Measurements from ENCODE around the gene NEMP1.
"Not testable (repeated sequence)": the region's sequence is repeated elsewhere in the genome, so short reads cannot be mapped to it uniquely, and the experiment has no call there.

The NEMP1 gene, protein sequence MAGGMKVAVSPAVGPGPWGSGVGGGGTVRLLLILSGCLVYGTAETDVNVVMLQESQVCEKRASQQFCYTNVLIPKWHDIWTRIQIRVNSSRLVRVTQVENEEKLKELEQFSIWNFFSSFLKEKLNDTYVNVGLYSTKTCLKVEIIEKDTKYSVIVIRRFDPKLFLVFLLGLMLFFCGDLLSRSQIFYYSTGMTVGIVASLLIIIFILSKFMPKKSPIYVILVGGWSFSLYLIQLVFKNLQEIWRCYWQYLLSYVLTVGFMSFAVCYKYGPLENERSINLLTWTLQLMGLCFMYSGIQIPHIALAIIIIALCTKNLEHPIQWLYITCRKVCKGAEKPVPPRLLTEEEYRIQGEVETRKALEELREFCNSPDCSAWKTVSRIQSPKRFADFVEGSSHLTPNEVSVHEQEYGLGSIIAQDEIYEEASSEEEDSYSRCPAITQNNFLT

DNA sequence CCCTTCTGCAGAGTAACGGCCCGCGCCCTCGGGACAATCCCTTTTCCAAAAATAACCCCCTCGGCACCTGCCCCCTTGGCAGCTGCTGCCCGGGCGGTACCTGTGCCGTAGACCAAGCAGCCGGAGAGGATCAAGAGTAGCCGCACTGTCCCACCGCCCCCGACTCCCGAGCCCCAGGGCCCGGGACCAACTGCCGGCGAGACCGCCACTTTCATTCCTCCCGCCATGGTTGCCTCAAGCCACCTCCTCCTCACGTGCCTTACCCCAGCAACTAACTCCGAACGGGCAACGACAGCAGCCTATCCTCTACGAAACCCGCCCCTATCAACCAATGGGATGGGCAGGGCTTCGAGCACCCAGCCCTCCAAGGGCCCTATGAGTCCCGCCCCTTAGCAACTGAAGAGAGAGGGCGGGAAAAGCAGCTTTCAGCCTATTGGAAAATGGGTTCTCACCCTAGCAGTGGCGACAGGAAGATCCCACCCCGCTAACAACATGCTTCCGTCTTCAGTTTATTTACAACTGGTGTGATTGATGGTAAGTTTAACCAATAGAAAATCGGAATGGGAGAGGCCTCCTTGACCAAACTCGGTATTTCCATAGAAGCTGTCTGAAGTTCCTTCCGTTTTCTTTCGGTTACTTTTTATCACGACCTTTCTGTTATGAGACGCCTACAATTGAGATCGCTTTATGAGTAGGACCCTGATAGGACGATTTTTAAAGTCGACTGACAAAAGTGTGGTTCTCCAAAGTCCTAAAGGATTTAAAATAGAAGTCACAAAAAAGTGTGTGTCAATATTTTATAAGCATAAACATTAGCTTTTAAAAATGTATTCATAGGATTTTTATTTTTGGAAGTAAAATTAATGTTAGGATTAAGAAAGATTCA is at the start of gene NEMP1:
Gene NEMP1, minus strand, starts transcription at position 273 of the 886 bp plus-strand sequence. Its CDS starts 46 bp downstream, at position 227.
- peak; percentile 94 for DNase-seq

DNA sequence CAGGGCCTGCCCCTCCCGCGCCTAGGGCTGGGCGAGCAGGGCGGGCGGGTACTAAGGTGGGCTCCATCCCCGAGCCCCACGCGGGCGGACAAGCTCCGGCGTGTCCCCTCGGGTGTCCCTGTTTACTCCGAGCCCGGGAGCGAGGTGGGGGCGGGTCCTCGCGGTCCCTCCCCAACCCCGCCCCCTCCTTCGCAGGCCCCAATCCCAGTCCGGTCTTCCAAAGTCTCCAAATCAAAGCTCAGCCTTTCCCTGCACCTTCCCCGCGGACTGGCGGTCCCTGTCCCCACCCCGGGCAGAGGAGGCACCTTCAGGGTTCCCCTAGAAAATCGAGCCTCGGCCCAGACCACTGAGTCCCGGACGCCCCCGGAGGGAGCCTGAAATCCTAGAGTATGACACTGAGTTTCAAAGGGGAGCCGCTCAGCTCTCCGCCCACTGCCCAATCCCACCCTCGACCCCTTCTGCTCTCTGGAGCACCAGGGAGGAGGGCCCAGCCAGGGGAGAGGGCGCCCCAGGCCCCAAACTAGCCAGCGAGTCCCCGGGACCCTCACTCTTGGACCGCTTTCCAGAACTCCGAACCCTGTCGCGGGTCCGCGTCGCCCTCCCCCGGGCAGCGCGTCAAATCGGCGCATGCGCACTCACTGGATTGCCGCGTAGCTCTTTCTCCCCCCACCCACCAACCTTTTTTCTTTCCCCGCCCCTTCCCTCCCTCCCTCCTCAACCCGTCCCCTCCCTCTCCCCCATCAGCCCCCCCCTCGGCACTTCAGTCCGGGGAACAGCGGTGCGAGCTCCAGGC is 49.3 kb upstream of the NEMP1 start, which contains the start of gene LRP1:
Gene LRP1, plus strand, starts transcription at position 758 of the 793 bp plus-strand sequence. CDS start 482 bp downstream, outside the sequence.
- DNase-seq, result no peak

DNA sequence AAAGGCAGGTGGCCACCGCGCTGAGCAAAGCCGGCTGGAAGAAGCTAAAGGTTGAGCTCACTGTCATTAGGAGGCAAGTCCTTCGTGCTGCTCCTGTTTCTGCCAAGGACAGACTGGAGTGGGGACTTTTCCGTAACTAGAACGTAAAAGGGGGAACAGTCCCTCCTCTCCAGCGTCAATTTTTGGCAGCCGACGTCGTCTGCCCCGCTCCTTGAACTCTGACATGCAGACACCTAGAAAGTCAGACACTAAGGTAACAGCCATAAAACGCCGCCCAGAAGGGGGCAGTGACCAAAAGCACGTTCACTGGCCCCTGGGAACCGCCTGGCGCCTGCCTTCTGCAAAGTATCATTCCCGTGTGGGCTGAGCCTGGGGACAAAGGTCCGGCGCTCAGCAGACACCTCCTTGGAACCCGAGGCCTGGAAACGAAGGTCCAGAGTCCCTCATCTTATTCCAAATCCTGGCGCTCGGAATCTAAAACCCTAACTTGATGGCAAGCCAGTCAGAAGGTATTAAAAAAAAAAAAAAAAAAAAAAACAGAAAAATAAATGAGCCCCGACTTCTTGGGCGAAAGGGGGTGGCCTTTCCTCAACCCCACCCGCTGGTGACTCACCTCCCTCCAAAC is 48.6 kb upstream of the NEMP1 start:
- DNase-seq, result no peak

DNA sequence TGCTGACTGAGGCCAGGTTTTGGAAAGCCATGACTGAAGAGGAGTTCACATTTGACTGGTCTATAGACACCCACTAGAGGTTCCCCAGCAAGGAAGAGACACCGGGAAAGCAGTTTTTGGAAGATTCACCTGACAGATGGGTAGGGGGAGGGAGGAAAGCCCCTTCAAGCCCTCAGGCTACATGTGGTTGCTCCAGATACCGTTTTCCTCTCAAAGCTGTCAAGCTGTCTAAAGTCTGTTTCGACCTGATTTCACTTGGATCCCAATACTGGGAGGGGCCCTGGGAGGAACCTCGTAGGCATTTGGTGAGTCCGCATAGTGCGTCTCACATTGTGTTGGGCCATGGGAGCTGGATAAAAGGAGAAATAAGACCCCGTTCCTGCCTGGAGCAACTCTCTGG is 48.0 kb upstream of the NEMP1 start:
- DNase-seq, result no peak

DNA sequence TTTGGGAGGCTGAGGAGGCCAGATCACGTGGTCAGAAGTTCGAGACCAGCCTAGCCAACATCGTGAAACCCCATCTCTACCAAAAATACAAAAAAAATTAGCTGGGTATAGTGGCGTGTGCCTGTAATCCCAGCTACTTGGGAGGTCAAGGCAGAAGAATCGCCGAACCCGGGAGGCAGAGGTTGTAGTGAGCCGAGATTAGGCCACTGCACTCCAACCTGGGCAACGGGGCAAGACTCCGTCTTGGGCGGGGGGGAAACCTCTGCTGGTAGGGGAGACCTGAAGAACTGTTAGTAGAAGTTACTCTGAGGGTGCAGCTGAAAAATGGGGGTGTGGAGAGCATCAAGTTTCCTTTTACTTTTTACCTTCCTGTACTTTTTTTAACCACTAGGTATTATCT is 47.5 kb upstream of the NEMP1 start:
- no peak for DNase-seq

DNA sequence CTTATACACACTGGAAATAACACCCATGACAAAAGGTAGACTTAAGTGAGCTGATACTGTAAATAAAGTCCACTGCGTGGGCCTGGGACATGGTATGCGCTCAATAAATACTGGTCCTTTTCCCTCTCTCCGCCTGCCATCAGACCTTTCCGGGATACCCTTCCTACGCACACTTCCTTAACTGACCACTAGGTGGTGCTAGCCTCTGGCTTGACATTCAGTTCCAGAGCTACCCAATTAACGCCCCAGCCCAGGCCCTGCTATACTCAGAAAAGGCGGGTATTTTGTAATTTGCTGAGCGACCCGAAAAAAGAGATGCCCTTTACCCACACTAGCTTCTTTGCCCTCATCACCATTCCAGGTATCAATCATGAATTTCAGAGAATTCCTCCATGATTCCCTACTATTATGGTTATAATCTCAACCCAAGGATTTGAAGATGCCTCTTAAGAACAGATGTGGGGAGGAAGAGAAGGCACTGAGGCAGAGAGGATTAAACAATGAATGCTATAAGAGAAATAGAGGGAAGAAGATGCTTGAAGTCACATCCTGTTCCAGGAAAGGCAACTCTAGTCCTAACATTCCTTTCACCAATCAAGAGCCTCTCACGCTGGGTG is 45.8 kb upstream of the NEMP1 start:
- peak; percentile 33 for DNase-seq

DNA sequence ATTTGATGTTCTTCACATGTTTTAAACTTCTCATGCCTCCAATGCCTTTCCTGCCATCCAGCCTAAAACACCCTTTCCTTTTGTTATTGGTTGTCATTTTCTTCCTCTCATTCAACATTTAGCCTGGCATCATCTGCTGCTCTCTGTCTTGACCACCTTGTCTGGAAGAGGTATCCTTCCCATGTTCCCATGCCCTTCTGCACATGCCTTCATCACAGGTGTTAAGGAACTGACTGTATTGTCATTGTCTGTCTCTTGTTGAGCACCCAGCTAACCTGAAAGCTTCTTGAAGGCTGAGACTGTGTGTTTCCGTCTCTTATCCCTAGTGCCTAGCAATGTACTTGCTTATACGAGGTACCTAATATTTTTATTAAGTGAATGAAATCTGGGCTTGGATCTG is 45.2 kb upstream of the NEMP1 start:
- DNase-seq, result no peak

DNA sequence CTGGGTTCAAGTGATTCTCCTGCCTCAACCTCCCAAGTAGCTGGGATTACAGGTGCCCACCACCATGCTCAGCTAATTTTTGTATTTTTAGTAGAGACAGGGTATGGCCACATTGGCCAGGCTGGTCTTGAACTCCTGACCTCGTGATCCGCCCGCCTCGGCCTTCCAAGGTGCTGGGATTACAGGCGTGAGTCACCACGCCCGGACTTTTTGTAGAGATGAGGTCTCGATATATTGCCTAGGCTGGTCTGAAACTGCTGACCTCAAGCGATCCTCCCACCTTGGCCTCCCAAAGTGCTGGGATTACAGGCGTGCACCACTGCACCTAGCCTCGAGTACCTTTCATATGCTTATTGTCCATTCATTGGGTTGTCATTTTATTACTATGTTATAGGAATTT is 42.1 kb upstream of the NEMP1 start:
- DNase-seq, result not testable (repeated sequence)

DNA sequence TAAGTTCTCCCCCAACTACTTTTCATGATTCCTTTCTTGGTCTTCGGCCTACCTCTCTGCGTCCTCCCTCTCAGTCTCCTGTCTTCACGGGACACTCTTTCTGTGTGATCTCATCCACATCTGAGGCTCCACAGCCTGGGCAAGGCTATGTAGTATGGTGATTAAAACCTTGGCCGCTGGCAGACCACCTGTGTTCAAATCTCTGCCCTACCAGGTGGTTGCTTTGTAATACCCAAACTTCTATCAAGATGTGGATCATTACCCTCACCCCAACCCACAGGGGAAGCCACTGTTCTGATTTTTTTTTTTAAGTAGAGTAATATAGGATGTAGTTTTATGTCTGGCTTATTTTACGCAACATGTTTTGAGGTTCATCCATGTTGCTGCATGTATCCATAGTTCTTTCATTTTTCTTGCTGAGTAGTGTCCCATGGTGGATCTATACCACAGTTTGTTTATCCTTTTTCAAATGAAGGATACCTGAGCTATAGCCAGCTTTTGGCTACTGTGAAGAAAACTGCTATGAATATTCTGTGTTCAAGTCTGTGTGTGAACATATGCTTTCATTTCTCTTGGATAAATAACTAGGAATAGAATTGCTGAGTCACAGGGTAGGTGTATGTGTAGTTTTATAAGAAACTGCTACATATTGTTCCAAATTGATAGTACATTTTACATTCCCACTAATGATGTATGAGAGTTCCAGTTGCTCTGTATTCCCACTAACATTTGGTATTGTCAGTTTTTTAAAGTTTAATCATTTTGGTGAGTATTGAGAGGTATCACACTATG is 40.9 kb upstream of the NEMP1 start:
- DNase-seq, result no peak

DNA sequence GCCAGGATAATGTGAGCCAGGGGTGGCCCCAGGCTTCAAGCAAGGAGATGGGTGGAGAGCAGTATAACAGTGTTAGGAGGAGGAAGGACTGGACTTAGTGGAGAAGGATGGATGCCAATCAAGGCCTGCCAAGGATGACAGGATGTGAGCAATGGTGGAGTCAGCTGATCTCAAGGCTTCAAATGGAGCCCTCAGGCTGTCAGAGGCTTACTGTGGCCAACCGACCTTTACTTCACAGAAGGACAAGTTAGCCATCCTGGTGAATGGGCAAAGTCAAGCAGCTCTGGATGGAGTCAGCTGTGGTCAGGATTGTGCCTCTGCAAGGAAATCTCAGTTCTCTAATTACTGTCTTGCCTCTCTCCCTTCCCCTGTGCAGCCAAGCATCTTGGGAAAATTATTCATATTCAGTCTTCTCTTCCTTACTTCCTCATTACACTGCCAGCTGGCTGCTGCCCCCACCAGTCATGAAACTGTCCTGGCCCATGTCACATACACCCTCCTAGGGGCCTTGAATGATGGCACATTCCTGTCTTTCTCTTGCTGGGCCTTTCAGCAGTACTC is 40.2 kb upstream of the NEMP1 start:
- DNase-seq, result no peak

DNA sequence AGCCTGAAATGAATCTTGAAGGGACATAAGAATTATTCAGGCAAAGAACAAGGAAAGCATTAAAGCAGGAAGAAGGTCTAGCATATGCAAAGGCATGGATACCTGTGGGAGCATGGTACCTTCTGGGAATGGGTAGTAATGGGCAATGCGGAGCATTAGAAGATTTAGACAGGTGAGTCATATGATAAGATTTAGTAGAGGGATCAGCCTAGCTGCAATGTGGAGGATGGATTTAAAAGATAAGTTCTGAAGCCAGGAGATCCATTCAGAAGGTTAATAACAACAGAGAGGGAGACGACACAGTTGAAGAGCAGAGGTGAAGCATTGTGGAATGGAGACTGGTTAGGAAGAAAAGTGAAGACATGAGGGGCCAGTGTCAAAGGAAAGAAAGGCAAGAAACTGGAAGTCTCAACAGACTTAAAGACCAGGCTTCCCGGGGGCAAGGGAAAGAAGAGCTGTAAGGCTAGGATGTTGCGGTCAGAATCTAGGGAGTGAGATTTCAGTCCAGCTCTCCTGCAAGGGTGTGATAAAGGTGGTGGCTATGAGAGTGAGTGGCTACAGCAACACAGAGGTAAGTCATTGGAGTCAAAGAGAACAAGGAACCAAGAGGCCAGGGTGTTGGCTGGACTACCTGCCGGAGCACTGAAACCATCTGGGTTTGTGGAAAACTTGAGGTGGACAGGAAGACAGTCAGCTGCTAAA is 38.1 kb upstream of the NEMP1 start:
- no peak for DNase-seq

DNA sequence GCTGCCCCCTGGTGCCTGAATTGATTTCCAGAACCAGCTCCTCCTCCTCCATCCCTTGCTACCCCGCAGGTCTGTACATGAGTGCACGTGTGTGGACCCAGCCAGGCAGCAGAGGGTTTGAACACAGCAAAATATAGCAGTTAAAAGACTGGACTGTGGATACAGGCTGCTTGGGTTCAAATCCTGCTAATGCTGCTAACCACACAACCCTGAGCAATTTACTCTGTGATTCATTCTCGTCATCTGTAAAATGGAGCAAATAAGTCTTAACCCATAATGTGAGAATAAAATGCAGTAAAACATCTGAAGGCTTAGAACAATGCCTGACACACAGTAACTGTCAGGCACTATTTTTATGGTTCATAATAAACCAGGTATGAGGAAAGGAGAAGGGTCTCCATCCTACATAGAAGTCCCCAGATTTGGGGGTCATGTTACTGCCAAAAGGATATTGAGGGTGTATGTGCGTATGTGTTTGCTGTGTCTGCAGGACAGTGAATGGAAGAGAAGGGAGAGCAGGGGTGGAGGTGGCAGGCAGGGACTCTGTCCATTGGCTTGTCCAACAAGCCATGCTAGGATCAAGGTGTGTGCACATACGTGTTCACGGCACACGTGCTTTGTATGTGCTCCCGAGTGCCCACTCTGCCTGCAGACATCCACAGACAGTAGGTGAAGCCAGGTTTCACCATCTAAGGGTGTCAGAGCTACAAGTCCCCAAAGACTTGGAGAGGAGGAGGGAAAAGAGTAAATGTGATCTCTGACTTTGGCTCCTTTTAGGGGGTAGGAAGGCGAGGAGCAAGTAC is 34.1 kb upstream of the NEMP1 start:
- no peak for DNase-seq

DNA sequence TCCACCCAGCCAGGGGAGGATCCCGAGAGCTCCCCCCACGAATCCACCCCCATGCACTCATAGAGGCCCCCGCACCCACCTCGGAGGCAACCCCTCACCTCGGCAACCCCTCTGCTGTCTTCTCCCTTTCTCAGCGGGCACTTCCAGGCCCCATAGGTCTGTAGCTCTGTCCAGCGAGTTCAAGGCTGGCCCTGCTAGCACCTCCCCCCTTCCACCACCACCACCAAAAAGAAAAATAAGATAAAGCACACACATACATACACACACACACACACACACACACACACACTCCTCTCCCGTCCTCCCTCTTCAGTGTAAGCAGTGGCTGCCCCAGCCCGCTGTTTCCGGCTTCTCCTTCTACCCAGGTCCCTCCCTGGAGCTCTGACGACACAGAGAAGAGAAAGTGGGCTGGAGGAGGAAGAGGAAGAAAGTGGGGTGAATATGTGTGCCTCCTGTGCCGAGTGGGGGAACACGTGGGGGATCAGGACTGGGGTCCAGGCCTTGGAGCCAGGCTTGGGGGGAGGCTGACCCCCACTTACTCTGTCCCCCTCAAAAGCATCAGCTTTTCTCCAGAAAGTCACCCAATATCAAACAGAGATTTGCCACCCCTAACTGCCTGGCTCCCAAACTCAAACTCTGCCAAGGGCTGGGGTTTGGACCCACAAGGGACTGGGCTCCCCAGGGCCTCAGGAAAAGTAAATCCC is 32.6 kb upstream of the NEMP1 start, which contains the start of gene STAT6:
Gene STAT6, minus strand, starts transcription at position 332 of the 704 bp plus-strand sequence. CDS start 3,084 bp downstream, outside the sequence.
- DNase-seq, result peak; percentile 64

DNA sequence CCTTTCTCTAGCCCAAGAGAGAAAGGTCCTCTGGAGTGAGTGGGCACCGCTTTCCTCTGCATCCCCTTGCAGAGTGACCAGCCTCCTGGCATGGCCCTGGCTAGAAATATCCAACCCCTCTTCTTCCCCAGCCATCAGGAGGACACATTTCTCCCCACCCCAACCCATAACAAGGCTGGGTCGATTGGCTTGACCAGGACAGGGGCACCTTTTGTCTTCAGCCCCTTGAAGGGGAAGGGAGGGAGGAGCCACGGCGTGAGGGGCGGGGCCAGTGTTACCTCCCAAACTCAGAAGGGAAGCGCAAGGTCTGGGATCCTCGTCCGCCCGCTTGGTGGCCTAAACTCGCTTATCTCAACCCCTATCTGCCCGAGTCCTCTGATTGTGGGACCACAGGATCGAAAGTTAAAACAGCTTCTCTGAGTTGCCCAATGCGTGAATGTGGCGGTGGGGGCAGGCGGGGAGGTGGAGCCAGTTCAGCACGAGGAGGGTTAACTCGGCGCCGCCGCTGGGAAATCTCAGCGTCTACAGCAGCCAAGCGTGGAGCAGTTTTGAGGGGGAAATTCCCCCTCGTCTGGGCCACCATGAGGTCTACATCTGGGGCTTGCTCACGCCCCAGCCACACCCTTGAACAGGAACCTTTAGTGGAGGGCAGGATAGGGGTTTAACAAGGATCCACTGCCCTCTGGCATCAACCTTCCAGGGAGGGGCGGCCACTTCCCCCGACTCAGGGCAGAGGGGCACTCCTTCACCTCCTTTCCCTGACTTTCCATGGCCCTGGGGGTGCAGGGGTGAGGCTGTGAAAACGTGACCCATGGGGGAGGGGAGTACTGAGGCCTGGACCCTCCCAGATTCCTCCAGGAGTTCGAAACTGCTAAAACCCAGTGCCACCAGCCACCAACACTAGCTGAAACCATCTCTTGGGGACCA is 31.8 kb upstream of the NEMP1 start:
- no peak for DNase-seq

DNA sequence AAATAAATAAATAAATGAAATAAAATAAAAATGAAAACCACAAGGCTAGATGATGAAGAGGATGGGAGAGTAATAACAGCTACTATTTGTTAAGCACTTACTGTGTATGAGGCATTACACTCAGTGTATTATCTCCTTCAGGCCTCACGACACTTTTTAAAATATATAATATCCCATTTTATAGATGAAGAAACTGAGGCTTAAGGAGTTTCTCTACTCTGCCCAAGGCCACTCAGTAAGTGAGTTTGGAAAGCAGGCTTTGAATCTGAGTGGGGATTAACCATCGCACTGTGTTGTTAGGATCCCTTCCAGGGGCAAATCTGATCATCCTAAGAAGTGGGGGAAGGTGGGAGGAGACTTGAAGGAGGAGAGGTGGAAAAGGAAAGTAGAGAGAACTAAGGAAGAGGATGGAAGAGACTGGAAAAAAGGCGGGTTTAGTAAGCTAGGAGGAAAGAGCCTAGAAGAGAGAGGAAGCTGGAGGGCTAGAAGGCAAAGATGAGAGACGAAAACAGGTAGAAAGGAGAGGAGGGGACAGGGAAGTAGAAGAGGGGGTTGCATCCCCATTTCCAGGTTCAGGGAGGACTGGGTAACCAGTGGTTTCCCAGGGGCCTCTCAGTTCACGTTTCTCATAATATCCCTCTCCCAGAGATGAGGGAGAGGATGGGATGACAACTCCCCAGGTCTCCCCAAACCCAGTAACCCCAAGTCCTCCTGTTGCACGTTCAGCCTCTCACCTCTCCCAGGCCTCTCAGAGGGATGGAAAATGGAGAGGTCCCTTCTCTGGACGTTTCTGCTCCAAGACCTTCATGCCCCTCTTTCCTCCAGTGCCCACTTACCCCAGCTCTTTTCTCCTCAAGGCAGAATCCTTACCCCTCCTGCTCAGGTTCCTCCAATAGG is 30.9 kb upstream of the NEMP1 start:
- no peak for DNase-seq
